C4-2B (cell line): ENCODE results near the gene SLC13A2.

Experiments used
- H3K27ac ChIP-seq: fragments of 450-650 bp; 2 replicates; pipeline ENCODE4 v1.5.1; 2017
- CTCF ChIP-seq: fragments of 450-650 bp; conservative IDR thresholded peaks from 2 replicates; pipeline ENCODE4 v1.5.1; 2017; ENCODE audit warnings: mild to moderate bottlenecking
- ZFX ChIP-seq: fragments of 450-650 bp; IDR thresholded peaks from 2 replicates; pipeline ENCODE4 v1.6.1; 2017

The SLC13A2 gene

GRCh38 chr17:28480278-28480677 lies 6.8 kb downstream of the SLC13A2 start:
- TF ChIP-seq CTCF = no peak
- TF ChIP-seq ZFX = no peak
- H3K27ac ChIP-seq = no peak overlapping the region

DNA sequence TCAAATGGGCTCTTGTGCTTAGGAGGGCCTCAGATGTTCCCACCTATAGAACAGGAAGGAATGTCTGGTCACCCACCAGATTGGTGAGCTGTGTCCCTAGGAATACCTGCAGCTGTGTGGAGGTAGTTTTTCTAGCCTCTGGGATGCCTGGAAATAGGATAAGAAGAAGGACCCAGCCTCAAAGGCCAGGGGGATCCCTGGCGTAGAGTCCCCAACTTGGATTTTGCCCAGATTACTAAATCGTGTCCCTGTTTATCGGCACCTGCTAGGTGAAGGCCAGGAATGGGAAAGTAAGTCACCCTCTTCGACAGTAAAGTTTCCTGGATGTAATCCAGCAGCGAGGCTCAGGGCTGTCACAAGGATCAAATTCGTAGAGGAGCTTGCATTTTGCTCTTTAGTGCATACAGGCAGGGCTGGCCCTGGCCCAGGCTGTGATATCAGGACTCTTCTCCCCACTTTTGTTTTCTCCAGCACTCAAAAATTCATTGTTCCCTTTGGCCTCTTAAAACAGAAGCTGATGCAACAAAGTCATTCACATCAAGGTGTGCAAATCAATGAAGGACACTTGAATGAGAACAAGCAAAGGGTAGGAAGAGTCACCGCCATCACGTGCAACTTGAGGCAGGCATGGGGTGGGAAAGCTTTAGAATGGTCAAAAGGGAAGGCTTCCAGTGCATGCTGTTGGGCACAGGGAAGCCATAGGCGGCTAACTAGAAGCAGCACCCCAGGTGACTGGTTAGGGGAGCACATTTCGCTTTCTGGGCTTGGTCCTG lies 7.5 kb downstream of the SLC13A2 start:
- H3K27ac ChIP-seq = no peak overlapping the region
- no peak for TF ChIP-seq ZFX
- TF ChIP-seq CTCF = no peak

GRCh38 chr17:28482551-28483199 lies 9.2 kb downstream of the SLC13A2 start:
- no peak for TF ChIP-seq ZFX
- no peak for TF ChIP-seq CTCF
- no peak overlapping the region for H3K27ac ChIP-seq

- no peak for TF ChIP-seq ZFX
- TF ChIP-seq CTCF = no peak
- H3K27ac ChIP-seq = no peak overlapping the region
Measured at GRCh38 chr17:28484296-28484695, 10.9 kb downstream of the SLC13A2 start.

DNA sequence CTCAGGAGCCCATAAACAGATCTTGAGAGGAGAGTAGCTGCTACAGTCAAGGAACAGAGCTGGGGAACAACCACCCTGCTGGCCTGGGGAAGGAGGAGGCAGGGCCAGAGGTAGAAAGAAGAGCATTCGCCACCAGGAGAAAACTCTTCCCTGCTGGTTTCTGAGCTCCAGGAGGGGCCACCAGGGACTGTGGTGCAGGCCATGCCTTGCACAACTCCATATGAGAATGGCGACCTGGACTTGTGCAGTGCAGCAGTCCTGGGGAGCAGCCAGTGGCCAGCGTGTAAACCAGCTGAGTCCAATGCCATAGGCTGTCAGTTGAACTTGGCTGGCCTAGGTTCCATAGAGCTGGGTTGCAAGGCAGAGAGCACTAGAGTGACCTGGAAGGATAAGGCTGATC lies 11.6 kb downstream of the SLC13A2 start:
- TF ChIP-seq CTCF = no peak
- TF ChIP-seq ZFX = no peak
- H3K27ac ChIP-seq = no peak overlapping the region

DNA sequence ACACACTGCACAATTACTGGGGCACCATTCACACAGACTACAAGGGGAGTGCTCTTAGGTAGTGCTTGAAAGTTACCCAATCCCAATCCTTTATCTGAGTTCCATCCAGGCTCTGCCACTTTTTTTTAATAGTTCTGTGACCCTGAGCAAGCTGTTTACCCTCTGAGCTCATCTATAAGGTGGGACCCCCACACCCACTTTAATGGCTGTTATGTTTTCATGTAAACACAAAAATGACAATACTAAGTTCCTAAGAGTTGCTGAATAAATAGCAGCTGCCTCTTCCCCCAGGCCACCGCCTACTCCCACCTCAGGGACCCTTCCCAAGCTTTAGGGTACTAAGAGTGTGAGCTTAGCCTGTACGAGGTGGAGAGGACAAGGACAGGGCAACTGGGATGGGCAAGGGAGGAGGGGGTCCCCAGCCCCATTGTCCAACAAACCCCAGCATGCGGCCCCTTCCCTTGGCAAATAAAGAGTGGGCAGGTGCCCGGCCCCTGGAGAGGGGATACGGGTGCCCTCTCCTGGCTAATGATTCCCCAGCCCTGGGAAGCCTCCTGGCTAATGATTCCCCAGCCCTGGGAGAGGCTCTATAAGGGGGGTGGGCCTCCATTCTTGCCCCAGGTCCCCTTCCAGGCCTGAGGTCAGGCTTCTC lies 14.6 kb downstream of the SLC13A2 start:
- H3K27ac ChIP-seq = no peak overlapping the region
- TF ChIP-seq ZFX (no peak), CTCF (no peak)
